Fibroblast of mammary gland (primary cell): ENCODE results near the gene SLC1A1.
A peak's percentile ranks its signal among the peaks of the same experiment; 100 is the strongest.

Source experiments
- DNase-seq: peaks from one replicate; pipeline ENCODE4 v3.0.0-alpha.2; 2010; ENCODE audit warnings: low read depth
- H3K4me3 ChIP-seq: 2 replicates; pipeline ENCODE4 v1.5.1; 2011; ENCODE audit warnings: low read depth, mild to moderate bottlenecking, low read length, moderate library complexity; ENCODE audit not compliant: control insufficient read depth
- CTCF ChIP-seq: conservative IDR thresholded peaks from 2 replicates; pipeline ENCODE4 v1.5.1; 2011; ENCODE audit warnings: low read depth, low read length, inconsistent platforms; ENCODE audit not compliant: control insufficient read depth, insufficient read depth

The SLC1A1 gene

GRCh38 chr9:4502444-4502843 is 12.2 kb downstream of the SLC1A1 start:
- no peak overlapping the region for H3K4me3 ChIP-seq
- TF ChIP-seq CTCF = no peak
- no peak for DNase-seq

GRCh38 chr9:4503103-4503502 is 12.8 kb downstream of the SLC1A1 start:
- TF ChIP-seq CTCF = no peak

GRCh38 chr9:4504250-4504649 is 14.0 kb downstream of the SLC1A1 start:
- DNase-seq = no peak
- TF ChIP-seq CTCF = no peak
- H3K4me3 ChIP-seq = no peak overlapping the region

More at GRCh38 chr9:4503103-4503502, 12.8 kb downstream of the SLC1A1 start:
- no peak for DNase-seq
- no peak overlapping the region for H3K4me3 ChIP-seq

GRCh38 chr9:4506490-4506889 is 16.2 kb downstream of the SLC1A1 start:
- no peak for TF ChIP-seq CTCF
- peak; percentile 20 for DNase-seq
- no peak overlapping the region for H3K4me3 ChIP-seq

GRCh38 chr9:4507306-4508130 is 17.2 kb downstream of the SLC1A1 start:
- TF ChIP-seq CTCF = no peak
- no peak for DNase-seq
- no peak overlapping the region for H3K4me3 ChIP-seq

GRCh38 chr9:4508246-4508906 is 18.1 kb downstream of the SLC1A1 start:
- TF ChIP-seq CTCF = no peak
- H3K4me3 ChIP-seq = no peak overlapping the region
- DNase-seq = peak; percentile 77
